OCI-LY1 (cell line): Measurements from ENCODE around the gene MUC6.

ENCODE experiments used
- EZH2 ChIP-seq: fragments of 200-600 bp; sonication (generic), shearing (Covaris generic); IDR thresholded peaks from 2 replicates; pipeline ENCODE4 v1.8.0; 2017; ENCODE audit warnings: borderline replicate concordance, mixed run types, mild to moderate bottlenecking, antibody characterized with exemption, low read length, moderate library complexity, mixed read lengths
- TF ChIP-seq, protein P1 (sequence below): fragments of 200-600 bp; sonication (generic), shearing (Covaris generic); IDR thresholded peaks from 2 replicates; pipeline ENCODE4 v1.5.1; 2017; ENCODE audit warnings: mild to moderate bottlenecking, antibody characterized with exemption, low read length, moderate library complexity, mixed read lengths

GRCh38 chr11:1050581-1051355 lies 14.2 kb upstream of the MUC6 start:
- TF ChIP-seq, protein P1, sequence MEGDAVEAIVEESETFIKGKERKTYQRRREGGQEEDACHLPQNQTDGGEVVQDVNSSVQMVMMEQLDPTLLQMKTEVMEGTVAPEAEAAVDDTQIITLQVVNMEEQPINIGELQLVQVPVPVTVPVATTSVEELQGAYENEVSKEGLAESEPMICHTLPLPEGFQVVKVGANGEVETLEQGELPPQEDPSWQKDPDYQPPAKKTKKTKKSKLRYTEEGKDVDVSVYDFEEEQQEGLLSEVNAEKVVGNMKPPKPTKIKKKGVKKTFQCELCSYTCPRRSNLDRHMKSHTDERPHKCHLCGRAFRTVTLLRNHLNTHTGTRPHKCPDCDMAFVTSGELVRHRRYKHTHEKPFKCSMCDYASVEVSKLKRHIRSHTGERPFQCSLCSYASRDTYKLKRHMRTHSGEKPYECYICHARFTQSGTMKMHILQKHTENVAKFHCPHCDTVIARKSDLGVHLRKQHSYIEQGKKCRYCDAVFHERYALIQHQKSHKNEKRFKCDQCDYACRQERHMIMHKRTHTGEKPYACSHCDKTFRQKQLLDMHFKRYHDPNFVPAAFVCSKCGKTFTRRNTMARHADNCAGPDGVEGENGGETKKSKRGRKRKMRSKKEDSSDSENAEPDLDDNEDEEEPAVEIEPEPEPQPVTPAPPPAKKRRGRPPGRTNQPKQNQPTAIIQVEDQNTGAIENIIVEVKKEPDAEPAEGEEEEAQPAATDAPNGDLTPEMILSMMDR = peak; percentile 94
- no peak for TF ChIP-seq EZH2
